HG02610 (cell line): ENCODE measurements around the gene ANKRD23.
A peak's percentile ranks its signal among the peaks of the same experiment; 100 is the strongest.
"Not testable (repeated sequence)": the region's sequence is repeated elsewhere in the genome, so short reads cannot be mapped to it uniquely, and the experiment has no call there.

ENCODE experiments used
- ATAC-seq: cut with Tn5 transposase; IDR thresholded peaks from one replicate; pipeline ENCODE4 v1.9.1; 2021; ENCODE audit warnings: mild to moderate bottlenecking, moderate library complexity; ENCODE audit not compliant: unreplicated experiment

Gene ANKRD23

GRCh38 chr2:96801005-96801785, 42.6 kb downstream of the ANKRD23 start:
- peak; percentile 75 for ATAC-seq

GRCh38 chr2:96800061-96801004, 43.5 kb downstream of the ANKRD23 start:
- peak; percentile 29 for ATAC-seq

- no peak for ATAC-seq
These were observed 44.2 kb downstream of the ANKRD23 start for GRCh38 chr2:96799623-96799935.

GRCh38 chr2:96798733-96799622, 44.8 kb downstream of the ANKRD23 start:
- no peak for ATAC-seq

- no peak for ATAC-seq
These were observed 46.7 kb downstream of the ANKRD23 start for GRCh38 chr2:96797066-96797625.

GRCh38 chr2:96796497-96796896, 47.3 kb downstream of the ANKRD23 start:
- ATAC-seq: not testable (repeated sequence)

- no peak for ATAC-seq
These were observed 48.7 kb downstream of the ANKRD23 start for GRCh38 chr2:96795076-96795475.

GRCh38 chr2:96792772-96793749, 50.8 kb downstream of the ANKRD23 start:
- no peak for ATAC-seq

GRCh38 chr2:96789245-96789617, 54.6 kb downstream of the ANKRD23 start:
- ATAC-seq: no peak

- no peak for ATAC-seq
These were observed 55.2 kb downstream of the ANKRD23 start for GRCh38 chr2:96788442-96789244.
